ENCODE measurements around the gene TERT.

TERT gene

GRCh38 chr5:1253456-1254105, 41.3 kb downstream of the TERT start:
- FAIRE-seq (no peak), DNase-seq (ENCODE audit: insufficient read length, low spot score) (no peak)
- TF ChIP-seq SPI1 (IDR thresholded peaks at IDR 0.05; ENCODE audit: low read depth, low read length) (no peak), POU2F2 (IDR thresholded peaks at IDR 0.05; ENCODE audit: low read depth, low read length) (no peak), TAF1 (IDR thresholded peaks at IDR 0.05; ENCODE audit: low read depth, low read length) (no peak), PAX5 (IDR thresholded peaks at IDR 0.05; ENCODE audit: insufficient read depth, low read length, severe bottlenecking) (no peak), POLR2A (IDR thresholded peaks at IDR 0.05; ENCODE audit: low read depth, low read length) (no peak), POLR2AphosphoS5 (IDR thresholded peaks at IDR 0.05; ENCODE audit: low read depth, low read length) (no peak)

- no peak for DNase-seq (ENCODE audit: insufficient read length, low spot score)
- FAIRE-seq: no peak
- TF ChIP-seq POU2F2 (IDR thresholded peaks at IDR 0.05; ENCODE audit: low read depth, low read length): no peak
- TF ChIP-seq POLR2AphosphoS5 (IDR thresholded peaks at IDR 0.05; ENCODE audit: low read depth, low read length): no peak
- TF ChIP-seq SPI1 (IDR thresholded peaks at IDR 0.05; ENCODE audit: low read depth, low read length): no peak
- TF ChIP-seq PAX5 (IDR thresholded peaks at IDR 0.05; ENCODE audit: insufficient read depth, low read length, severe bottlenecking): no peak
- TF ChIP-seq POLR2A (IDR thresholded peaks at IDR 0.05; ENCODE audit: low read depth, low read length): no peak
- no peak for TF ChIP-seq TAF1 (IDR thresholded peaks at IDR 0.05; ENCODE audit: low read depth, low read length)
These were observed 42.2 kb downstream of the TERT start for GRCh38 chr5:1252681-1253080.

GRCh38 chr5:1251678-1252580, 42.9 kb downstream of the TERT start:
- FAIRE-seq (no peak), DNase-seq (ENCODE audit: insufficient read length, low spot score) (no peak)
- no peak for TF ChIP-seq POLR2AphosphoS5 (IDR thresholded peaks at IDR 0.05; ENCODE audit: low read depth, low read length)
- no peak for TF ChIP-seq PAX5 (IDR thresholded peaks at IDR 0.05; ENCODE audit: insufficient read depth, low read length, severe bottlenecking)

GRCh38 chr5:1249366-1250280, 45.2 kb downstream of the TERT start:
- no peak for DNase-seq (ENCODE audit: insufficient read length, low spot score)
- FAIRE-seq: no peak
- TF ChIP-seq POLR2AphosphoS5 (IDR thresholded peaks at IDR 0.05; ENCODE audit: low read depth, low read length) (no peak), POLR2A (IDR thresholded peaks at IDR 0.05; ENCODE audit: low read depth, low read length) (no peak), POU2F2 (IDR thresholded peaks at IDR 0.05; ENCODE audit: low read depth, low read length) (no peak), TAF1 (IDR thresholded peaks at IDR 0.05; ENCODE audit: low read depth, low read length) (no peak), PAX5 (IDR thresholded peaks at IDR 0.05; ENCODE audit: insufficient read depth, low read length, severe bottlenecking) (no peak), SPI1 (IDR thresholded peaks at IDR 0.05; ENCODE audit: low read depth, low read length) (no peak)

- FAIRE-seq: no peak
- TF ChIP-seq SPI1 (IDR thresholded peaks at IDR 0.05; ENCODE audit: low read depth, low read length) (no peak), POU2F2 (IDR thresholded peaks at IDR 0.05; ENCODE audit: low read depth, low read length) (no peak), TAF1 (IDR thresholded peaks at IDR 0.05; ENCODE audit: low read depth, low read length) (no peak), POLR2AphosphoS5 (IDR thresholded peaks at IDR 0.05; ENCODE audit: low read depth, low read length) (no peak), PAX5 (IDR thresholded peaks at IDR 0.05; ENCODE audit: insufficient read depth, low read length, severe bottlenecking) (no peak), POLR2A (IDR thresholded peaks at IDR 0.05; ENCODE audit: low read depth, low read length) (no peak)
These were observed 47.1 kb downstream of the TERT start for GRCh38 chr5:1247811-1248210.

GRCh38 chr5:1246711-1247431, 48.0 kb downstream of the TERT start:
- no peak for FAIRE-seq
- no peak for TF ChIP-seq TAF1 (IDR thresholded peaks at IDR 0.05; ENCODE audit: low read depth, low read length)
- DNase-seq (ENCODE audit: insufficient read length, low spot score): no peak

More at GRCh38 chr5:1247811-1248210, 47.1 kb downstream of the TERT start:
- DNase-seq (ENCODE audit: insufficient read length, low spot score): no peak

- DNase-seq (ENCODE audit: insufficient read length, low spot score) (no peak), FAIRE-seq (no peak)
- TF ChIP-seq POLR2AphosphoS5 (IDR thresholded peaks at IDR 0.05; ENCODE audit: low read depth, low read length) (no peak), POLR2A (IDR thresholded peaks at IDR 0.05; ENCODE audit: low read depth, low read length) (no peak), TAF1 (IDR thresholded peaks at IDR 0.05; ENCODE audit: low read depth, low read length) (no peak), PAX5 (IDR thresholded peaks at IDR 0.05; ENCODE audit: insufficient read depth, low read length, severe bottlenecking) (no peak), POU2F2 (IDR thresholded peaks at IDR 0.05; ENCODE audit: low read depth, low read length) (no peak), SPI1 (IDR thresholded peaks at IDR 0.05; ENCODE audit: low read depth, low read length) (no peak)
These were observed 48.8 kb downstream of the TERT start for GRCh38 chr5:1245905-1246576.

- TF ChIP-seq PAX5 (IDR thresholded peaks at IDR 0.05; ENCODE audit: insufficient read depth, low read length, severe bottlenecking) (no peak), SPI1 (IDR thresholded peaks at IDR 0.05; ENCODE audit: low read depth, low read length) (no peak), POLR2A (IDR thresholded peaks at IDR 0.05; ENCODE audit: low read depth, low read length) (no peak), TAF1 (IDR thresholded peaks at IDR 0.05; ENCODE audit: low read depth, low read length) (no peak), POLR2AphosphoS5 (IDR thresholded peaks at IDR 0.05; ENCODE audit: low read depth, low read length) (no peak)
- DNase-seq (ENCODE audit: insufficient read length, low spot score) (no peak), FAIRE-seq (no peak)
These were observed 49.9 kb downstream of the TERT start for GRCh38 chr5:1244976-1245375.
